ENCODE data around the gene DNM3. TPM values are rescaled to one million over a fixed set of nuclear protein-coding genes. Genes with fewer than 3 reads are reported as not detected.
A peak's percentile ranks its signal among the peaks of the same experiment; 100 is the strongest.

Gene DNM3
- total RNA-seq, 1 donor from 2014 or later: 0.41 TPM

- no peaks in the 10 kb centered on the region for H3K36me3 Mint-ChIP-seq (ENCODE audit: low read depth)
- peaks cover 7% of the 10 kb centered on the region for H3K27me3 Mint-ChIP-seq (ENCODE audit: low read depth)
- no peaks in the 10 kb centered on the region for H3K9me3 Mint-ChIP-seq
- intact Hi-C loops (cut with micrococcal nuclease): loop anchor here (1.0 to 5.0 kb wide), 4 partner anchors 182 to 355 kb away; partner anchors contain the start of gene PIGC
- DNase-seq (ENCODE audit: low spot score): peak; percentile 27
- H3K27ac Mint-ChIP-seq: no peak overlapping the region
- peaks cover 7% of the 10 kb centered on the region for H3K4me1 Mint-ChIP-seq (ENCODE audit: low read depth)
- H3K4me3 Mint-ChIP-seq (ENCODE audit: low read depth): no peak overlapping the region
These were observed 248.6 kb downstream of the DNM3 start for GRCh38 chr1:172089768-172090510.

- Mint-ChIP-seq H3K36me3 (ENCODE audit: low read depth) (no peaks in the 10 kb centered on the region), H3K27ac (no peak overlapping the region), H3K9me3 (no peaks in the 10 kb centered on the region), H3K4me1 (ENCODE audit: low read depth) (peaks cover 7% of the 10 kb centered on the region), H3K27me3 (ENCODE audit: low read depth) (peaks cover 3% of the 10 kb centered on the region), H3K4me3 (ENCODE audit: low read depth) (no peak overlapping the region)
- no peak for DNase-seq (ENCODE audit: low spot score)
- intact Hi-C loops (cut with micrococcal nuclease): loop anchor here (1.0 to 5.0 kb wide), 4 partner anchors 182 to 354 kb away; partner anchors contain the start of gene PIGC
These were observed 249.2 kb downstream of the DNM3 start for GRCh38 chr1:172090511-172090817.

- peaks cover under 1% of the 10 kb centered on the region for H3K4me1 Mint-ChIP-seq (ENCODE audit: low read depth)
- H3K27me3 Mint-ChIP-seq (ENCODE audit: low read depth): peaks cover 4% of the 10 kb centered on the region
- no peaks in the 10 kb centered on the region for H3K36me3 Mint-ChIP-seq (ENCODE audit: low read depth)
- H3K9me3 Mint-ChIP-seq: no peaks in the 10 kb centered on the region
- H3K4me3 Mint-ChIP-seq (ENCODE audit: low read depth): no peak overlapping the region
- intact Hi-C loops (cut with micrococcal nuclease): no loop called here
- DNase-seq (ENCODE audit: low spot score): no peak
- H3K27ac Mint-ChIP-seq: no peak overlapping the region
These were observed 254.5 kb downstream of the DNM3 start for GRCh38 chr1:172095846-172096245.

GRCh38 chr1:172105230-172105629 lies 263.9 kb downstream of the DNM3 start:
- Mint-ChIP-seq H3K9me3 (no peaks in the 10 kb centered on the region), H3K36me3 (ENCODE audit: low read depth) (no peaks in the 10 kb centered on the region), H3K27me3 (ENCODE audit: low read depth) (peaks cover 20% of the 10 kb centered on the region), H3K4me3 (ENCODE audit: low read depth) (no peak overlapping the region), H3K27ac (no peak overlapping the region), H3K4me1 (ENCODE audit: low read depth) (no peaks in the 10 kb centered on the region)
- intact Hi-C loops (cut with micrococcal nuclease): no loop called here
- DNase-seq (ENCODE audit: low spot score): no peak

GRCh38 chr1:172107316-172107975 lies 266.1 kb downstream of the DNM3 start:
- H3K4me1 Mint-ChIP-seq (ENCODE audit: low read depth): no peaks in the 10 kb centered on the region
- intact Hi-C loops (cut with micrococcal nuclease): no loop called here
- DNase-seq (ENCODE audit: low spot score): no peak

GRCh38 chr1:172108161-172108893 lies 267.0 kb downstream of the DNM3 start:
- no peak overlapping the region for H3K27ac Mint-ChIP-seq
- H3K36me3 Mint-ChIP-seq (ENCODE audit: low read depth): no peaks in the 10 kb centered on the region
- no peaks in the 10 kb centered on the region for H3K4me1 Mint-ChIP-seq (ENCODE audit: low read depth)
- intact Hi-C loops (cut with micrococcal nuclease): no loop called here
- no peak overlapping the region for H3K4me3 Mint-ChIP-seq (ENCODE audit: low read depth)
- no peak for DNase-seq (ENCODE audit: low spot score)
- H3K27me3 Mint-ChIP-seq (ENCODE audit: low read depth): peaks cover 18% of the 10 kb centered on the region
- H3K9me3 Mint-ChIP-seq: no peaks in the 10 kb centered on the region

More at GRCh38 chr1:172107316-172107975, 266.1 kb downstream of the DNM3 start:
- Mint-ChIP-seq H3K4me3 (ENCODE audit: low read depth) (no peak overlapping the region), H3K27ac (no peak overlapping the region), H3K36me3 (ENCODE audit: low read depth) (no peaks in the 10 kb centered on the region), H3K27me3 (ENCODE audit: low read depth) (peaks cover 18% of the 10 kb centered on the region), H3K9me3 (no peaks in the 10 kb centered on the region)

GRCh38 chr1:172109359-172109758 lies 268.1 kb downstream of the DNM3 start:
- Mint-ChIP-seq H3K27ac (no peak overlapping the region), H3K4me3 (ENCODE audit: low read depth) (no peak overlapping the region), H3K4me1 (ENCODE audit: low read depth) (no peaks in the 10 kb centered on the region), H3K36me3 (ENCODE audit: low read depth) (no peaks in the 10 kb centered on the region), H3K9me3 (no peaks in the 10 kb centered on the region), H3K27me3 (ENCODE audit: low read depth) (peaks cover 18% of the 10 kb centered on the region)
- intact Hi-C loops (cut with micrococcal nuclease): no loop called here
- DNase-seq (ENCODE audit: low spot score): no peak

- H3K27me3 Mint-ChIP-seq (ENCODE audit: low read depth): peaks cover 14% of the 10 kb centered on the region
- intact Hi-C loops (cut with micrococcal nuclease): no loop called here
- peaks cover 3% of the 10 kb centered on the region for H3K4me1 Mint-ChIP-seq (ENCODE audit: low read depth)
- DNase-seq (ENCODE audit: low spot score): no peak
- H3K36me3 Mint-ChIP-seq (ENCODE audit: low read depth): no peaks in the 10 kb centered on the region
- H3K27ac Mint-ChIP-seq: no peak overlapping the region
- no peak overlapping the region for H3K4me3 Mint-ChIP-seq (ENCODE audit: low read depth)
- H3K9me3 Mint-ChIP-seq: no peaks in the 10 kb centered on the region
These were observed 271.3 kb downstream of the DNM3 start for GRCh38 chr1:172112576-172112975.

- DNase-seq (ENCODE audit: low spot score): peak; percentile 40
- H3K36me3 Mint-ChIP-seq (ENCODE audit: low read depth): no peaks in the 10 kb centered on the region
- no peaks in the 10 kb centered on the region for H3K9me3 Mint-ChIP-seq
- H3K4me1 Mint-ChIP-seq (ENCODE audit: low read depth): peaks cover 18% of the 10 kb centered on the region
- no peak overlapping the region for H3K27ac Mint-ChIP-seq
- H3K4me3 Mint-ChIP-seq (ENCODE audit: low read depth): no peak overlapping the region
- no peaks in the 10 kb centered on the region for H3K27me3 Mint-ChIP-seq (ENCODE audit: low read depth)
- intact Hi-C loops (cut with micrococcal nuclease): no loop called here
These were observed 276.5 kb downstream of the DNM3 start for GRCh38 chr1:172117800-172118199.

GRCh38 chr1:172118618-172119017 lies 277.3 kb downstream of the DNM3 start:
- Mint-ChIP-seq H3K27ac (no peak overlapping the region), H3K27me3 (ENCODE audit: low read depth) (no peaks in the 10 kb centered on the region), H3K4me1 (ENCODE audit: low read depth) (peaks cover 18% of the 10 kb centered on the region), H3K9me3 (no peaks in the 10 kb centered on the region), H3K4me3 (ENCODE audit: low read depth) (no peak overlapping the region), H3K36me3 (ENCODE audit: low read depth) (no peaks in the 10 kb centered on the region)
- DNase-seq (ENCODE audit: low spot score): no peak
- intact Hi-C loops (cut with micrococcal nuclease): no loop called here

- Mint-ChIP-seq H3K27me3 (ENCODE audit: low read depth) (no peaks in the 10 kb centered on the region), H3K4me1 (ENCODE audit: low read depth) (peaks cover 18% of the 10 kb centered on the region), H3K9me3 (no peaks in the 10 kb centered on the region), H3K27ac (no peak overlapping the region), H3K4me3 (ENCODE audit: low read depth) (no peak overlapping the region), H3K36me3 (ENCODE audit: low read depth) (no peaks in the 10 kb centered on the region)
- intact Hi-C loops (cut with micrococcal nuclease): no loop called here
- DNase-seq (ENCODE audit: low spot score): no peak
These were observed 277.9 kb downstream of the DNM3 start for GRCh38 chr1:172119184-172119583.

- Mint-ChIP-seq H3K27me3 (ENCODE audit: low read depth) (no peaks in the 10 kb centered on the region), H3K27ac (no peak overlapping the region), H3K9me3 (no peaks in the 10 kb centered on the region), H3K4me3 (ENCODE audit: low read depth) (no peak overlapping the region), H3K4me1 (ENCODE audit: low read depth) (peaks cover 18% of the 10 kb centered on the region), H3K36me3 (ENCODE audit: low read depth) (no peaks in the 10 kb centered on the region)
- intact Hi-C loops (cut with micrococcal nuclease): no loop called here
- DNase-seq (ENCODE audit: low spot score): no peak
These were observed 279.1 kb downstream of the DNM3 start for GRCh38 chr1:172120381-172120780.
